Hepatocyte (in vitro differentiated cells): ENCODE results near the gene NELFCD. TPM values are rescaled to one million over a fixed set of nuclear protein-coding genes. Genes with fewer than 3 reads are reported as not detected.
"Not testable (repeated sequence)": the region's sequence is repeated elsewhere in the genome, so short reads cannot be mapped to it uniquely, and the experiment has no call there.

Experiments
- DNase-seq: peaks from one replicate; pipeline ENCODE4 v3.0.0-alpha.2; 2016; ENCODE audit warnings: low spot score
- H2AFZ ChIP-seq: fragments of 200-600 bp; sonication (generic); 2 replicates; pipeline ENCODE4 v1.6.0; 2016; ENCODE audit warnings: antibody characterized with exemption, mild to moderate bottlenecking
- H3K27ac ChIP-seq: fragments of 200-600 bp; sonication (generic); 2 replicates; pipeline ENCODE4 v1.5.1; 2016; ENCODE audit warnings: mild to moderate bottlenecking
- H3K27me3 ChIP-seq: fragments of 200-600 bp; sonication (generic); 2 replicates; pipeline ENCODE4 v1.6.1; 2016
- H3K36me3 ChIP-seq: fragments of 200-600 bp; sonication (generic); replicated peaks from 2 replicates; pipeline ENCODE4 v1.5.1; 2016; ENCODE audit warnings: low read depth; ENCODE audit not compliant: insufficient read depth
- H3K4me1 ChIP-seq: fragments of 200-600 bp; sonication (generic); 2 replicates; pipeline ENCODE4 v1.5.1; 2016; ENCODE audit warnings: mild to moderate bottlenecking, moderate library complexity; ENCODE audit not compliant: insufficient read depth
- H3K4me2 ChIP-seq: fragments of 200-600 bp; sonication (generic); 2 replicates; pipeline ENCODE4 v1.6.0; 2016
- H3K4me3 ChIP-seq: fragments of 200-600 bp; sonication (generic); 2 replicates; pipeline ENCODE4 v1.5.1; 2016; ENCODE audit warnings: mild to moderate bottlenecking
- H3K79me2 ChIP-seq: fragments of 200-600 bp; sonication (generic); 2 replicates; pipeline ENCODE4 v1.6.0; 2017; ENCODE audit warnings: mild to moderate bottlenecking
- H3K9me2 ChIP-seq: fragments of 200-600 bp; sonication (generic); replicated peaks from 2 replicates; pipeline ENCODE4 v1.6.0; 2017; ENCODE audit warnings: mild to moderate bottlenecking; ENCODE audit not compliant: insufficient read depth
- H3K9me3 ChIP-seq: fragments of 200-600 bp; sonication (generic); 2 replicates; pipeline ENCODE4 v1.5.1; 2016; ENCODE audit warnings: low read depth, mild to moderate bottlenecking
- H4K20me1 ChIP-seq: fragments of 200-600 bp; sonication (generic); 2 replicates; pipeline ENCODE4 v1.6.0; 2016; ENCODE audit warnings: mild to moderate bottlenecking; ENCODE audit not compliant: insufficient read depth, poor library complexity, severe bottlenecking
- EZH2 ChIP-seq: fragments of 200-600 bp; sonication (generic); IDR thresholded peaks from 2 replicates; pipeline ENCODE4 v1.6.1; 2016; ENCODE audit warnings: antibody characterized with exemption, mild to moderate bottlenecking, borderline replicate concordance
- EZH2phosphoT487 ChIP-seq: fragments of 200-600 bp; sonication (generic); IDR thresholded peaks from one replicate; pipeline ENCODE4 v1.6.1; 2018; ENCODE audit warnings: antibody characterized with exemption, mild to moderate bottlenecking, low read depth, moderate library complexity; ENCODE audit not compliant: unreplicated experiment, severe bottlenecking
- WGBS: methylation state at CpG from one replicate; pipeline ENCODE4 v1.1.6; 2016; ENCODE audit warnings: low lambda C conversion rate; ENCODE audit errors: missing lambda C conversion rate; 5-methylcytosine and 5-hydroxymethylcytosine counted together
- polyA plus RNA-seq: library from polyadenylated mRNA; unstranded; fragments of >200 nt; fragmentation: Nextera tagmentation; extraction: Ambion mirVana; gene quantifications from 2 replicates; pipeline ENCODE4 v1.2.1, GENCODE V29; 2016
- total RNA-seq: library from RNA; depleted of rRNA; stranded (reverse); fragments of >200 nt; gene quantifications from 2 replicates; pipeline ENCODE4 v1.2.3, GENCODE V29; 2014
- TF ChIP-seq, protein P1 (sequence below): fragments of 200-600 bp; sonication (generic); IDR thresholded peaks from 2 replicates; pipeline ENCODE4 v1.5.1; 2016; ENCODE audit warnings: antibody characterized with exemption, mild to moderate bottlenecking; ENCODE audit not compliant: poor library complexity

The NELFCD gene
- total and polyA plus RNA-seq, 2 experiments from 2014 or later, result 48.3 to 64.0 TPM

- Histone ChIP-seq H3K27me3 (no peaks in the 10 kb centered on the region), H2AFZ (no peak overlapping the region), H3K79me2 (peaks cover 12% of the 10 kb centered on the region), H4K20me1 (no peaks in the 10 kb centered on the region), H3K4me1 (peaks cover 15% of the 10 kb centered on the region), H3K27ac (no peak overlapping the region), H3K4me3 (no peak overlapping the region), H3K9me3 (no peaks in the 10 kb centered on the region), H3K9me2 (no peaks in the 10 kb centered on the region), H3K4me2 (no peak overlapping the region), H3K36me3 (no peaks in the 10 kb centered on the region)
- TF ChIP-seq EZH2, result no peak
- TF ChIP-seq, protein P1, sequence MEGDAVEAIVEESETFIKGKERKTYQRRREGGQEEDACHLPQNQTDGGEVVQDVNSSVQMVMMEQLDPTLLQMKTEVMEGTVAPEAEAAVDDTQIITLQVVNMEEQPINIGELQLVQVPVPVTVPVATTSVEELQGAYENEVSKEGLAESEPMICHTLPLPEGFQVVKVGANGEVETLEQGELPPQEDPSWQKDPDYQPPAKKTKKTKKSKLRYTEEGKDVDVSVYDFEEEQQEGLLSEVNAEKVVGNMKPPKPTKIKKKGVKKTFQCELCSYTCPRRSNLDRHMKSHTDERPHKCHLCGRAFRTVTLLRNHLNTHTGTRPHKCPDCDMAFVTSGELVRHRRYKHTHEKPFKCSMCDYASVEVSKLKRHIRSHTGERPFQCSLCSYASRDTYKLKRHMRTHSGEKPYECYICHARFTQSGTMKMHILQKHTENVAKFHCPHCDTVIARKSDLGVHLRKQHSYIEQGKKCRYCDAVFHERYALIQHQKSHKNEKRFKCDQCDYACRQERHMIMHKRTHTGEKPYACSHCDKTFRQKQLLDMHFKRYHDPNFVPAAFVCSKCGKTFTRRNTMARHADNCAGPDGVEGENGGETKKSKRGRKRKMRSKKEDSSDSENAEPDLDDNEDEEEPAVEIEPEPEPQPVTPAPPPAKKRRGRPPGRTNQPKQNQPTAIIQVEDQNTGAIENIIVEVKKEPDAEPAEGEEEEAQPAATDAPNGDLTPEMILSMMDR, result no peak
- TF ChIP-seq EZH2phosphoT487, result no peak
- DNase-seq, result no peak
- WGBS, result 87% methylated on average over 8 of the region's 8 CpGs
These were observed 27.8 kb downstream of the NELFCD start for GRCh38 chr20:59008715-59009336.

GRCh38 chr20:59010321-59010994, 29.4 kb downstream of the NELFCD start:
- no peak for DNase-seq
- TF ChIP-seq EZH2 (no peak), EZH2phosphoT487 (no peak)
- TF ChIP-seq, protein P1, result no peak
- Histone ChIP-seq H3K4me1 (peaks cover 15% of the 10 kb centered on the region), H2AFZ (no peak overlapping the region), H3K4me2 (no peak overlapping the region), H3K36me3 (no peaks in the 10 kb centered on the region), H3K9me2 (no peaks in the 10 kb centered on the region), H4K20me1 (no peaks in the 10 kb centered on the region), H3K9me3 (no peaks in the 10 kb centered on the region), H3K79me2 (peaks cover 12% of the 10 kb centered on the region), H3K27ac (no peak overlapping the region), H3K4me3 (no peak overlapping the region), H3K27me3 (no peaks in the 10 kb centered on the region)
- WGBS, result 96% methylated on average over 8 of the region's 8 CpGs

DNA sequence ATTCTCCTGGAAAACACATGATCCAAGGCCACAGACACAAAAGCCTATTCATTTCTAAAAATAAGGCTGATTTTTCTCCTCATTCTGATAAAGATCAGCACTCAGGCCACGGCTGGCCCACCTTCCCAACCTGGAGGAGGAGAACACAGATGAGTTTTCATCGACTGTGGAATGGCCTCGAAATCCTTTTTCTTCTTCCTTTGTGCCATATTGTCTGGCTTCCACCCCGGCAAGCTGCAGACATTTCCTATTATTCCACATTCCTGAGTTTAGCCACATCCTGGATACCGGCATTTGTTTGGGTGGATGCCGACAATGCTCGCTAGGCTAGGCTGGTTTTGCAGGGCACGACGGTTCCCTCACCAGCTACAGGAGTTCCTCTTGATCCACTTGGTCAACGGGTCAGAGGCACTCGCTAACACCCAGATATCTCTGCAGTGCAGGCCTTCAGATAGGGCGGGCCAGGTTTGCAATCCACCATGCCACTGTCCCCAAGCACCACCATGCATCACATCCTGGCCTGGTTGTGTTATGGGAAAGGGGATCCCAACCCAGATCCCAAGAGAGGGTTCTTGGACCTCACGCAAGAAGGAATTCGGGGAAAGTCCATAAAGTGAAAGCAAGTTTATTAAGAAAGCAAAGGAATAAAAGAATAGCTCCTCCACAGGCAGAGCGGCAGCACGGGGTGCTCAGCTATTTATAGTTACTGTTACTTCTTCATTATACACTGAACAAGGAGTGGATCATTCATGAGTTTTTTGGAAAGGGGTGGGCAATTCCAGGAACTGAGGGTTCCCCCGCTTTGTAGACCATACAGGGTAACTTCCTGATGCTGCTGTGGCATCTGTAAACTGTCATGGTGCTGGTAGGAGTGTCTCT, 30.2 kb downstream of the NELFCD start:
- 72% methylated on average over 17 of the region's 17 CpGs for WGBS
- Histone ChIP-seq H3K4me1 (peaks cover 10% of the 10 kb centered on the region), H3K9me2 (no peaks in the 10 kb centered on the region), H3K9me3 (no peaks in the 10 kb centered on the region), H3K4me2 (no peak overlapping the region), H4K20me1 (no peaks in the 10 kb centered on the region), H2AFZ (no peak overlapping the region), H3K79me2 (peaks cover 6% of the 10 kb centered on the region), H3K4me3 (no peak overlapping the region), H3K27me3 (no peaks in the 10 kb centered on the region), H3K36me3 (no peaks in the 10 kb centered on the region), H3K27ac (no peak overlapping the region)
- no peak for DNase-seq
- TF ChIP-seq, protein P1, result no peak
- TF ChIP-seq EZH2phosphoT487 (no peak), EZH2 (no peak)

GRCh38 chr20:59011874-59012157, 30.8 kb downstream of the NELFCD start:
- H3K4me1 ChIP-seq, H3K27me3 ChIP-seq, H2AFZ ChIP-seq, H3K4me2 ChIP-seq, H3K9me2 ChIP-seq, H3K79me2 ChIP-seq, H4K20me1 ChIP-seq, DNase-seq, H3K27ac ChIP-seq, H3K9me3 ChIP-seq, H3K4me3 ChIP-seq, H3K36me3 ChIP-seq: not testable (repeated sequence)
- WGBS, result 87% methylated on average over 3 of the region's 3 CpGs
